H1 (cell line): ENCODE results near the gene CAPN11. TPM values are rescaled to one million over a fixed set of nuclear protein-coding genes. Genes with fewer than 3 reads are reported as not detected.

ENCODE experiments used
- CTCF ChIA-PET: fragments of 300-600 bp; sonication (Branson Sonifier 250); formaldehyde crosslinking; loops from one replicate; lab custom pipeline; 2021; ENCODE audit not compliant: partially characterized antibody; lab: Charles Lee
- POLR2A ChIA-PET: fragments of 300-600 bp; sonication (Branson Sonifier 250); formaldehyde crosslinking; loops from one replicate; lab custom pipeline; 2021; ENCODE audit warnings: inconsistent platforms; ENCODE audit not compliant: partially characterized antibody; lab: Charles Lee
- DNase-seq, 2 experiments: peaks; one replicate each; pipeline versions ENCODE4 v3.0.0 to v3.0.0-alpha.2; 2010 to 2022; ENCODE audit warnings: low spot score in 2 of 2, low read depth in 1 of 2, mixed read lengths in 1 of 2
- FAIRE-seq: peaks from 2 replicates; lab custom pipeline; 2011; peaks lifted over from hg19 to GRCh38; lab: Jason Lieb, UNC
- H2AFZ ChIP-seq: 2 replicates; pipeline ENCODE4 v1.8.1; 2012; ENCODE audit warnings: low read length, inconsistent platforms
- H2AK5ac ChIP-seq: 2 replicates; pipeline ENCODE4 v1.6.1; 2013; ENCODE audit warnings: low read depth, low read length
- H2BK120ac ChIP-seq: replicated peaks from 2 replicates; pipeline ENCODE3; 2013; ENCODE audit warnings: low read depth, low read length, inconsistent platforms
- H2BK12ac ChIP-seq: 2 replicates; pipeline ENCODE4 v1.6.1; 2013; ENCODE audit warnings: low read depth, low read length
- H2BK15ac ChIP-seq: 2 replicates; pipeline ENCODE4 v1.6.1; 2013; ENCODE audit warnings: low read length
- H2BK20ac ChIP-seq: 2 replicates; pipeline ENCODE4 v1.6.1; 2013; ENCODE audit warnings: low read length
- H2BK5ac ChIP-seq: 2 replicates; pipeline ENCODE4 v1.6.1; 2013; ENCODE audit warnings: low read depth, low read length
- H3K14ac ChIP-seq: 2 replicates; pipeline ENCODE4 v1.6.1; 2013; ENCODE audit warnings: inconsistent platforms; ENCODE audit not compliant: insufficient read length
- H3K18ac ChIP-seq: 2 replicates; pipeline ENCODE4 v1.6.1; 2013; ENCODE audit warnings: low read length; ENCODE audit errors: extremely low read depth
- H3K23ac ChIP-seq: 2 replicates; pipeline ENCODE4 v1.6.1; 2013; ENCODE audit warnings: inconsistent platforms; ENCODE audit not compliant: insufficient read length
- H3K23me2 ChIP-seq: 2 replicates; pipeline ENCODE4 v1.6.1; 2013; ENCODE audit warnings: low read depth, low read length
- H3K27ac ChIP-seq: 2 replicates; pipeline ENCODE4 v1.6.1; 2011; ENCODE audit warnings: low read depth, low read length, inconsistent platforms
- H3K27me3 ChIP-seq, 4 experiments: replicated peaks in 1 of 4; 1 replicate in 1 of 4; 2 replicates in 3 of 4; pipeline versions ENCODE4 v1.6.1 to v1.8.1; 2011 to 2013; ENCODE audit warnings: low read length in 3 of 4, mild to moderate bottlenecking in 3 of 4, inconsistent platforms in 2 of 4, mixed read lengths in 2 of 4, moderate library complexity in 1 of 4; ENCODE audit not compliant: control insufficient read depth in 3 of 4, insufficient read depth in 3 of 4; ENCODE audit errors: extremely low read depth in 1 of 4
- H3K36me3 ChIP-seq, 4 experiments: 2 replicates each; pipeline versions ENCODE4 v1.6.1 to v1.8.1; 2011 to 2013; ENCODE audit warnings: mild to moderate bottlenecking in 4 of 4, low read length in 3 of 4, moderate library complexity in 2 of 4, control low read depth in 1 of 4, inconsistent platforms in 1 of 4; ENCODE audit not compliant: insufficient read depth in 4 of 4, control insufficient read depth in 2 of 4
- H3K4ac ChIP-seq: replicated peaks from 2 replicates; pipeline ENCODE3; 2013; ENCODE audit warnings: low read length, low read depth, mixed read lengths, inconsistent platforms; ENCODE audit not compliant: insufficient read length
- H3K4me1 ChIP-seq, 4 experiments: replicated peaks in 1 of 4; 1 replicate in 1 of 4; 2 replicates in 3 of 4; pipeline versions ENCODE4 v1.6.1 to v1.8.1; 2011 to 2013; ENCODE audit warnings: low read length in 3 of 4, inconsistent platforms in 2 of 4, mixed read lengths in 1 of 4; ENCODE audit not compliant: insufficient read depth in 4 of 4, control insufficient read depth in 3 of 4
- H3K4me2 ChIP-seq, 2 experiments: 2 replicates each; pipeline versions ENCODE4 v1.6.1 to v1.8.1; 2011 to 2013; ENCODE audit warnings: low read depth in 2 of 2, low read length in 2 of 2, control low read depth in 1 of 2, inconsistent platforms in 1 of 2, mild to moderate bottlenecking in 1 of 2; ENCODE audit not compliant: insufficient read depth in 1 of 2
- H3K4me3 ChIP-seq, 4 experiments: fragments of 200-600, 300-600 bp in 1 of 4; sonication (generic), shearing (Covaris generic), sonication (Bioruptor Twin) in 1 of 4; 2 replicates each; pipeline versions ENCODE4 v1.5.1 to v1.8.1; 2011 to 2016; ENCODE audit warnings: low read length in 4 of 4, low read depth in 3 of 4, control low read depth in 2 of 4, inconsistent platforms in 2 of 4, mild to moderate bottlenecking in 2 of 4, mixed read lengths in 1 of 4, moderate library complexity in 1 of 4; ENCODE audit not compliant: insufficient read depth in 2 of 4; ENCODE audit errors: extremely low read depth in 1 of 4
- H3K56ac ChIP-seq: replicated peaks from 2 replicates; pipeline ENCODE3; 2013; ENCODE audit warnings: low read depth, mild to moderate bottlenecking, mixed read lengths, low read length, inconsistent platforms; ENCODE audit not compliant: insufficient read length
- H3K79me1 ChIP-seq: 2 replicates; pipeline ENCODE4 v1.6.1; 2013; ENCODE audit warnings: low read depth, low read length, control low read depth
- H3K79me2 ChIP-seq, 2 experiments: 2 replicates each; pipeline versions ENCODE4 v1.6.1 to v1.8.1; 2012 to 2013; ENCODE audit warnings: low read length in 2 of 2, mild to moderate bottlenecking in 2 of 2, inconsistent platforms in 1 of 2; ENCODE audit not compliant: insufficient read depth in 2 of 2, control insufficient read depth in 1 of 2
- H3K9ac ChIP-seq, 4 experiments: replicated peaks in 1 of 4; 1 replicate in 1 of 4; 2 replicates in 3 of 4; pipeline versions ENCODE4 v1.6.1 to v1.8.1; 2011 to 2013; ENCODE audit warnings: low read depth in 3 of 4, low read length in 3 of 4, control low read depth in 2 of 4, mild to moderate bottlenecking in 2 of 4, moderate library complexity in 2 of 4, inconsistent platforms in 1 of 4; ENCODE audit errors: extremely low read depth in 1 of 4
- H3K9me3 ChIP-seq, 2 experiments: 2 replicates each; pipeline versions ENCODE4 v1.6.1 to v1.8.1; 2012 to 2013; ENCODE audit warnings: mild to moderate bottlenecking in 2 of 2, moderate library complexity in 2 of 2, control low read depth in 1 of 2, inconsistent platforms in 1 of 2, low read depth in 1 of 2, low read length in 1 of 2, mixed read lengths in 1 of 2; ENCODE audit not compliant: insufficient read depth in 2 of 2
- H4K20me1 ChIP-seq, 2 experiments: replicated peaks in 1 of 2; 2 replicates each; pipeline versions ENCODE3 to v1.8.1; 2011 to 2013; ENCODE audit warnings: inconsistent platforms in 2 of 2, low read length in 2 of 2, mild to moderate bottlenecking in 1 of 2; ENCODE audit not compliant: insufficient read depth in 2 of 2, control insufficient read depth in 1 of 2
- H4K5ac ChIP-seq: 2 replicates; pipeline ENCODE4 v1.6.1; 2013; ENCODE audit warnings: low read length, low read depth, mixed read lengths, inconsistent platforms; ENCODE audit not compliant: insufficient read length
- H4K8ac ChIP-seq: 2 replicates; pipeline ENCODE4 v1.8.0; 2013; ENCODE audit warnings: mild to moderate bottlenecking, moderate library complexity, low read length, inconsistent platforms; ENCODE audit not compliant: insufficient read depth; ENCODE audit errors: extremely low read depth
- H4K91ac ChIP-seq: replicated peaks from 2 replicates; pipeline ENCODE3; 2013; ENCODE audit warnings: low read length, mixed read lengths, inconsistent platforms; ENCODE audit not compliant: insufficient read length
- BCL11A ChIP-seq, 2 experiments: IDR thresholded peaks; one replicate each; pipeline ENCODE4 v1.6.1; 2011; ENCODE audit warnings: low read depth in 2 of 2, low read length in 2 of 2, mild to moderate bottlenecking in 2 of 2
- CHD1 ChIP-seq: IDR thresholded peaks from 2 replicates; pipeline ENCODE4 v1.6.1; 2012; ENCODE audit warnings: low read depth, low read length, improper control_type of control experiment
- POLR2A ChIP-seq, 2 experiments: IDR thresholded peaks; 1 replicate in 1 of 2; 2 replicates in 1 of 2; pipeline ENCODE4 v1.6.1; 2011; ENCODE audit warnings: low read depth in 2 of 2, low read length in 2 of 2, mild to moderate bottlenecking in 2 of 2; ENCODE audit errors: control extremely low read depth in 1 of 2
- RBBP5 ChIP-seq: IDR thresholded peaks from 2 replicates; pipeline ENCODE4 v1.7.1; 2012; ENCODE audit warnings: low read depth, mild to moderate bottlenecking, inconsistent platforms, low read length, moderate library complexity, borderline replicate concordance
- SP1 ChIP-seq: IDR thresholded peaks from 2 replicates; pipeline ENCODE4 v1.6.1; 2011; ENCODE audit warnings: low read depth, low read length
- SRF ChIP-seq: IDR thresholded peaks from 2 replicates; pipeline ENCODE4 v1.6.1; 2011; ENCODE audit warnings: mild to moderate bottlenecking, low read depth, low read length, moderate library complexity
- TCF12 ChIP-seq: IDR thresholded peaks from 2 replicates; pipeline ENCODE4 v1.6.1; 2011; ENCODE audit warnings: low read depth, mild to moderate bottlenecking, low read length
- WGBS, 2 experiments: shearing (Covaris generic) in 1 of 2; methylation state at CpG; one replicate each; pipeline versions ENCODE4 v1.1.6 to v1.1.7; 2013 to 2015; ENCODE audit warnings: low lambda C conversion rate in 2 of 2, mixed read lengths in 2 of 2, inconsistent platforms in 1 of 2, low coverage in 1 of 2, missing lambda C conversion rate in 1 of 2; ENCODE audit not compliant: insufficient replicate concordance in 2 of 2, insufficient coverage in 1 of 2, insufficient read length in 1 of 2; ENCODE audit errors: extremely low coverage in 1 of 2, missing lambda C conversion rate in 1 of 2; 5-methylcytosine and 5-hydroxymethylcytosine counted together
- polyA plus RNA-seq, 7 experiments: library from polyadenylated mRNA; depleted of rRNA in 3 of 7; stranded (reverse) in 5 of 7; unstranded in 2 of 7; fragments of >200 nt in 5 of 7; fragments of 200-250 nt in 2 of 7; gene quantifications; 1 replicate in 5 of 7; 2 replicates in 1 of 7; 4 replicates in 1 of 7; pipeline versions ENCODE4 v1.2.1 to v1.2.3, GENCODE V29; 2011 to 2013; ENCODE audit warnings: missing spikeins in 2 of 7, mixed read lengths in 2 of 7
- total RNA-seq: library from RNA; stranded (reverse); fragmentation: NEBNext Ultra II Directional; extraction: Animal tissue kit (Norgen Biotek cat#: 25700); gene quantifications from 2 replicates; pipeline ENCODE4 v1.2.1, GENCODE V29; 2021
- TF ChIP-seq, protein P1 (sequence below): IDR thresholded peaks from 2 replicates; pipeline ENCODE4 v1.6.1; 2011; ENCODE audit warnings: low read length, improper control_type of control experiment

The CAPN11 gene
- total and polyA plus RNA-seq, 2 of the 8 experiments (the other 6 are each of a cell fraction or from before 2014, with no cell fraction given), result 0.95 to 0.97 TPM

DNA sequence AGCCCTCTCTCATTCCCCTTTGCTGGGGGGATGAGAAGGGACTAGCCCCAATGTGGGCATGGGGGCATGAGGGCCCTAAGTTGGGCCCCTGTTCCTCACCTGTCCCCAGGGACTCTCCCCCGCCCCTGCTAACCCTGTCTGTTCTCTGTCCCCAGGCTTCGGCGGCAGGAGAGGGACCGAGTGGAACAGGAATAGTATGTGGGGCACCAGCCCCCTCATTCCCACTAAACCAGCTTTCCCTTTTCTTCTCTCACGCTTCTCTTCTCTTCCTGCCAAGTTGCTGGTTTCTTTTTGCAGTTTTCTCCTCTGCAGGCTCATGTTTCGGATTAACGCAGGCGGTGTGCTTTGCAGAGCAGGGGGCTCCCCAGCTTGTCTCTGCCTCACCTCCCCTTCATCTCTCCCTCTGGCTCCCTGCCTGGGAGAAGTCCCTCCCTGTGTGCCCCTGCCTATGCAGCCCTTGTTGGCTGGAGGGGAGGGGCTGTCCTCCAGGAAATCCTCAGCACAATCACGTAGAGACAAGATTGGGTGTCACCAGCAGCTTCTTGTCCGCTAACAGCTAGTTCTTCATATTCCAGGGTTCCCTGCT is 23.4 kb upstream of the CAPN11 start:
- H2BK12ac ChIP-seq, result no peak overlapping the region
- H2BK20ac ChIP-seq, result no peak overlapping the region
- H3K27me3 ChIP-seq, result no peaks in the 10 kb centered on the region
- no peak overlapping the region for H3K9ac ChIP-seq
- no peak overlapping the region for H4K8ac ChIP-seq
- FAIRE-seq, result no peak
- no peak overlapping the region for H3K4ac ChIP-seq
- H2BK15ac ChIP-seq, result no peak overlapping the region
- no peak overlapping the region for H3K14ac ChIP-seq
- peaks cover 4% of the 10 kb centered on the region; the same call in 1 of the 2 replicates for H3K79me1 ChIP-seq
- H3K4me2 ChIP-seq, result no peak overlapping the region
- no peak overlapping the region for H2BK5ac ChIP-seq
- no peak overlapping the region for H3K56ac ChIP-seq
- H3K23me2 ChIP-seq, result no peaks in the 10 kb centered on the region
- no peak for TF ChIP-seq RBBP5
- no peak for TF ChIP-seq CHD1
- TF ChIP-seq POLR2A (IDR thresholded peaks at IDR 0.05; ENCODE audit: control extremely low read depth in 1 of 2, low read depth in 2 of 2, low read length in 2 of 2), result no peak
- TF ChIP-seq SRF, result no peak
- TF ChIP-seq, protein P1, sequence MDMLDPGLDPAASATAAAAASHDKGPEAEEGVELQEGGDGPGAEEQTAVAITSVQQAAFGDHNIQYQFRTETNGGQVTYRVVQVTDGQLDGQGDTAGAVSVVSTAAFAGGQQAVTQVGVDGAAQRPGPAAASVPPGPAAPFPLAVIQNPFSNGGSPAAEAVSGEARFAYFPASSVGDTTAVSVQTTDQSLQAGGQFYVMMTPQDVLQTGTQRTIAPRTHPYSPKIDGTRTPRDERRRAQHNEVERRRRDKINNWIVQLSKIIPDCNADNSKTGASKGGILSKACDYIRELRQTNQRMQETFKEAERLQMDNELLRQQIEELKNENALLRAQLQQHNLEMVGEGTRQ, result no peak
- TF ChIP-seq TCF12, result no peak
- TF ChIP-seq SP1, result no peak
- no peak for TF ChIP-seq BCL11A (IDR thresholded peaks at IDR 0.05; ENCODE audit: low read depth in 2 of 2, low read length in 2 of 2)
- H3K18ac ChIP-seq, result no peak overlapping the region
- no peak overlapping the region for H4K91ac ChIP-seq
- ChIA-PET POLR2A (interaction anchor here (1.0 to 2.0 kb wide), 3 partner anchors 21 to 121 kb away, joined by 3 to 5 read pairs (median 3); no protein-coding TSS in a partner anchor), CTCF (interaction anchor here (0.5 to 11.1 kb wide), 13 partner anchors 12 to 1603 kb away, joined by 3 to 128 read pairs (median 4); partner anchors contain the start of gene SLC29A1)
- no peak overlapping the region for H4K5ac ChIP-seq
- peaks cover 0 to 3% of the 10 kb centered on the region in 2 experiments; a peak in 1 of 4 replicates for H3K79me2 ChIP-seq
- no peak for DNase-seq
- H2BK120ac ChIP-seq, result no peak overlapping the region
- no peak overlapping the region for H3K27ac ChIP-seq
- no peak overlapping the region for H3K4me3 ChIP-seq
- H2AFZ ChIP-seq, result no peak overlapping the region
- H3K4me1 ChIP-seq, result peaks cover 7 to 18% (median 15%) of the 10 kb centered on the region in 4 experiments
- peaks cover 4 to 13% (median 9%) of the 10 kb centered on the region in 4 experiments for H3K36me3 ChIP-seq
- no peak overlapping the region for H2AK5ac ChIP-seq
- WGBS, 2 experiments, result 87% methylated on average over 9 of the region's 10 CpGs; no CpG with 5 or more reads in 1 of the 2 experiments
- no peaks in the 10 kb centered on the region for H3K9me3 ChIP-seq
- peaks cover 9 to 12% of the 10 kb centered on the region in 2 experiments for H4K20me1 ChIP-seq
- H3K23ac ChIP-seq, result no peak overlapping the region
